Smooth muscle cell (in vitro differentiated cells): ENCODE measurements around the gene ZBTB33. TPM values are rescaled to one million over a fixed set of nuclear protein-coding genes. Genes with fewer than 3 reads are reported as not detected.

ENCODE experiments used
- DNase-seq: peaks from one replicate; lab custom pipeline; 2025; ENCODE audit not compliant: unreplicated experiment; lab: John Stamatoyannopoulos, UW
- H2AFZ ChIP-seq: fragments of 200-600 bp; sonication (generic); 2 replicates; pipeline ENCODE4 v1.6.0; 2016; ENCODE audit warnings: antibody characterized with exemption, low read depth, mild to moderate bottlenecking
- H3F3A ChIP-seq: fragments of 200-600 bp; sonication (generic); 2 replicates; pipeline ENCODE4 v1.6.0; 2017; ENCODE audit warnings: antibody characterized with exemption, low read depth
- H3K27ac ChIP-seq: fragments of 200-600 bp; sonication (generic); 2 replicates; pipeline ENCODE4 v1.5.1; 2016; ENCODE audit warnings: low read depth, mild to moderate bottlenecking
- H3K27me3 ChIP-seq: fragments of 200-600 bp; sonication (generic); 2 replicates; pipeline ENCODE4 v1.6.1; 2016; ENCODE audit warnings: low read depth, mild to moderate bottlenecking
- H3K36me3 ChIP-seq: fragments of 200-600 bp; sonication (generic); 2 replicates; pipeline ENCODE4 v1.5.1; 2016; ENCODE audit warnings: low read depth
- H3K4me1 ChIP-seq: fragments of 200-600 bp; sonication (generic); 2 replicates; pipeline ENCODE4 v1.5.1; 2016; ENCODE audit warnings: low read depth
- H3K4me2 ChIP-seq: fragments of 200-600 bp; sonication (generic); 2 replicates; pipeline ENCODE4 v1.6.0; 2016; ENCODE audit warnings: mild to moderate bottlenecking
- H3K4me3 ChIP-seq: fragments of 200-600 bp; sonication (generic); 2 replicates; pipeline ENCODE4 v1.5.1; 2016; ENCODE audit warnings: mild to moderate bottlenecking
- H3K79me2 ChIP-seq: fragments of 200-600 bp; sonication (generic); 2 replicates; pipeline ENCODE4 v1.6.0; 2016; ENCODE audit warnings: low read depth, mild to moderate bottlenecking
- H3K9ac ChIP-seq: fragments of 200-600 bp; sonication (generic); 2 replicates; pipeline ENCODE4 v1.6.0; 2016; ENCODE audit warnings: low read depth
- H3K9me3 ChIP-seq: fragments of 200-600 bp; sonication (generic); replicated peaks from 2 replicates; pipeline ENCODE4 v1.5.1; 2016; ENCODE audit warnings: low read depth
- H4K20me1 ChIP-seq: fragments of 200-600 bp; sonication (generic); 2 replicates; pipeline ENCODE4 v1.6.0; 2016; ENCODE audit warnings: low read depth
- CTCF ChIP-seq: fragments of 200-600 bp; sonication (generic); IDR thresholded peaks from 2 replicates; pipeline ENCODE4 v1.5.1; 2017; ENCODE audit warnings: borderline replicate concordance, mild to moderate bottlenecking, antibody characterized with exemption; ENCODE audit not compliant: insufficient read depth, poor library complexity, severe bottlenecking
- WGBS: methylation state at CpG from one replicate; pipeline ENCODE4 v1.1.7; 2016; ENCODE audit warnings: low lambda C conversion rate; 5-methylcytosine and 5-hydroxymethylcytosine counted together
- polyA plus RNA-seq: library from polyadenylated mRNA; unstranded; fragments of >200 nt; fragmentation: Nextera tagmentation; extraction: Ambion mirVana; gene quantifications from 2 replicates; pipeline ENCODE4 v1.2.1, GENCODE V29; 2016
- total RNA-seq: library from RNA; depleted of rRNA; stranded (reverse); fragments of >200 nt; gene quantifications from 2 replicates; pipeline ENCODE4 v1.2.3, GENCODE V29; 2014

The ZBTB33 gene
- total and polyA plus RNA-seq, 2 experiments from 2014 or later: 6.1 to 16.9 TPM

- no peaks in the 10 kb centered on the region for H3K79me2 ChIP-seq
- no peak for TF ChIP-seq CTCF
- peaks cover 27% of the 10 kb centered on the region for H3K27me3 ChIP-seq
- WGBS: 31% methylated on average over 11 of the region's 11 CpGs
- no peak overlapping the region for H3K9ac ChIP-seq
- H2AFZ ChIP-seq: no peak overlapping the region
- H3K36me3 ChIP-seq: no peaks in the 10 kb centered on the region
- H3K27ac ChIP-seq: no peak overlapping the region
- H3K9me3 ChIP-seq: no peaks in the 10 kb centered on the region
- no peaks in the 10 kb centered on the region for H3F3A ChIP-seq
- no peaks in the 10 kb centered on the region for H3K4me1 ChIP-seq
- no peaks in the 10 kb centered on the region for H4K20me1 ChIP-seq
- H3K4me2 ChIP-seq: no peak overlapping the region
- no peak for DNase-seq
- no peak overlapping the region for H3K4me3 ChIP-seq
These were observed 55.0 kb downstream of the ZBTB33 start for GRCh38 chrX:120305531-120306141.

DNA sequence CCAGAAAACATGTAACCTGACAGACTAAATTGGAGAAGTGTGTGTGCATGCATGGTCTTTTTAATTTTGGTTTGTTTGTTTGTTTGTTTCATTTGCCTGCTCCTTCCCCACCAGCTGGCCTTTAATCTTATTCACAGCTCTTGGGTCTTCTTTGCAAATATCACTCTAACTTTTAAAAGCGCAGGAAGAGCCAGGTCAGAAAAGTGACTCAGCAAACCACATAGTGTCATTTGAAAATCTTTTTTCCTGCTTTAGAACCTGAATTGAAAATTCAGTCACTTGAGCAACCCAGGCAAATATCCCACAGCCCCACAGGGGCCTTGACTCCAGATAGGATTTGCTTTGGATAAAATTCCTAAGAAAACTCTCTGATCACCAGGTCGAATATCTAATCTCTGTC, 56.0 kb downstream of the ZBTB33 start:
- no peak overlapping the region for H3K4me3 ChIP-seq
- DNase-seq: no peak
- H3K79me2 ChIP-seq: no peaks in the 10 kb centered on the region
- H2AFZ ChIP-seq: no peak overlapping the region
- H3K27ac ChIP-seq: no peak overlapping the region
- H3K27me3 ChIP-seq: peaks cover 36% of the 10 kb centered on the region
- H3K36me3 ChIP-seq: no peaks in the 10 kb centered on the region
- no peaks in the 10 kb centered on the region for H3K9me3 ChIP-seq
- H4K20me1 ChIP-seq: no peaks in the 10 kb centered on the region
- no peaks in the 10 kb centered on the region for H3F3A ChIP-seq
- no peak overlapping the region for H3K9ac ChIP-seq
- no peaks in the 10 kb centered on the region for H3K4me1 ChIP-seq
- H3K4me2 ChIP-seq: no peak overlapping the region
- TF ChIP-seq CTCF: no peak
- 57% methylated on average over 2 of the region's 2 CpGs for WGBS

Other genes with a start within 250 kb of the ZBTB33 start
- not detected in 2 replicates for gene RHOXF2B, start 173.1 kb upstream of the ZBTB33 start, total RNA-seq
- 0.06 TPM in 1 of 2 replicates, not detected in the other for gene RHOXF2B, start 173.1 kb upstream of the ZBTB33 start, polyA plus RNA-seq
- gene RHOXF1, start 134.9 kb upstream of the ZBTB33 start, total RNA-seq: not detected in 2 replicates
- 0.48 TPM in 1 of 2 replicates, not detected in the other for gene RHOXF1, start 134.9 kb upstream of the ZBTB33 start, polyA plus RNA-seq
- gene RHOXF2, start 92.2 kb upstream of the ZBTB33 start, total RNA-seq: not detected in 2 replicates
- not detected in 2 replicates for gene RHOXF2, start 92.2 kb upstream of the ZBTB33 start, polyA plus RNA-seq
- 0.04 TPM in 1 of 2 replicates, not detected in the other for gene TMEM255A, start 60.6 kb downstream of the ZBTB33 start, total RNA-seq
- 0.11 TPM in 1 of 2 replicates, not detected in the other for gene TMEM255A, start 60.6 kb downstream of the ZBTB33 start, polyA plus RNA-seq
- gene ATP1B4, start 111.3 kb downstream of the ZBTB33 start, total RNA-seq: not detected in 2 replicates
- not detected in 2 replicates for gene ATP1B4, start 111.3 kb downstream of the ZBTB33 start, polyA plus RNA-seq
- gene LAMP2, start 218.5 kb downstream of the ZBTB33 start, total RNA-seq: 163 and 189 TPM in 2 replicates
- gene LAMP2, start 218.5 kb downstream of the ZBTB33 start, polyA plus RNA-seq: 120 and 134 TPM in 2 replicates